Measurements from ENCODE around the gene SMIM41.

Gene SMIM41

GRCh38 chr12:52142431-52142830 is 62.9 kb downstream of the SMIM41 start:
- TF ChIP-seq EZH2phosphoT487 (IDR thresholded peaks at IDR 0.05; ENCODE audit: borderline replicate concordance, low read length) (no peak), CTCF (IDR thresholded peaks at IDR 0.05; ENCODE audit: low read depth, low read length, poor library complexity, severe bottlenecking) (no peak)
- H3K4me1 ChIP-seq (ENCODE audit: control insufficient read depth, low read length), result no peaks in the 10 kb centered on the region
- no peaks in the 10 kb centered on the region for H4K20me1 ChIP-seq (ENCODE audit: control insufficient read depth, insufficient read depth, low read depth, low read length)
- H3F3A ChIP-seq (ENCODE audit: control insufficient read depth, insufficient read depth), result no peaks in the 10 kb centered on the region
- no peaks in the 10 kb centered on the region for H3K79me2 ChIP-seq (ENCODE audit: control insufficient read depth, low read length)
- no peaks in the 10 kb centered on the region for H3K9me2 ChIP-seq (replicated peaks; ENCODE audit: control insufficient read depth, low read length)
- no peaks in the 10 kb centered on the region for H3K9me3 ChIP-seq (ENCODE audit: control insufficient read depth, insufficient read depth, low read length)
- no peaks in the 10 kb centered on the region; the same call in 1 of the 2 replicates for H3K27me3 ChIP-seq (ENCODE audit: control insufficient read depth, low read length)
- no peaks in the 10 kb centered on the region for H3K36me3 ChIP-seq (ENCODE audit: control insufficient read depth, low read length)
- H3K4me3 ChIP-seq (ENCODE audit: low read length), result no peak overlapping the region
- no peak overlapping the region for H3K27ac ChIP-seq (ENCODE audit: low read depth, low read length)
- no peak overlapping the region for H3K4me2 ChIP-seq (ENCODE audit: low read length)

GRCh38 chr12:52144512-52145227 is 65.2 kb downstream of the SMIM41 start:
- H3K79me2 ChIP-seq (ENCODE audit: control insufficient read depth, low read length), result no peaks in the 10 kb centered on the region; the same call in 1 of the 2 replicates
- no peaks in the 10 kb centered on the region for H3K4me1 ChIP-seq (ENCODE audit: control insufficient read depth, low read length)
- no peaks in the 10 kb centered on the region for H3K9me3 ChIP-seq (ENCODE audit: control insufficient read depth, insufficient read depth, low read length)
- H3K9me2 ChIP-seq (replicated peaks; ENCODE audit: control insufficient read depth, low read length), result no peaks in the 10 kb centered on the region
- no peak overlapping the region for H3K27ac ChIP-seq (ENCODE audit: low read depth, low read length)
- no peak overlapping the region for H3K4me2 ChIP-seq (ENCODE audit: low read length)
- H3F3A ChIP-seq (ENCODE audit: control insufficient read depth, insufficient read depth), result no peaks in the 10 kb centered on the region
- H3K4me3 ChIP-seq (ENCODE audit: low read length), result no peak overlapping the region
- TF ChIP-seq EZH2phosphoT487 (IDR thresholded peaks at IDR 0.05; ENCODE audit: borderline replicate concordance, low read length) (no peak), CTCF (IDR thresholded peaks at IDR 0.05; ENCODE audit: low read depth, low read length, poor library complexity, severe bottlenecking) (no peak)
- H3K36me3 ChIP-seq (ENCODE audit: control insufficient read depth, low read length), result no peaks in the 10 kb centered on the region
- H4K20me1 ChIP-seq (ENCODE audit: control insufficient read depth, insufficient read depth, low read depth, low read length), result no peaks in the 10 kb centered on the region
- H3K27me3 ChIP-seq (ENCODE audit: control insufficient read depth, low read length), result no peaks in the 10 kb centered on the region

- Histone ChIP-seq H3K27ac (ENCODE audit: low read depth, low read length) (no peak overlapping the region), H3K4me2 (ENCODE audit: low read length) (no peak overlapping the region), H3K79me2 (ENCODE audit: control insufficient read depth, low read length) (no peaks in the 10 kb centered on the region; the same call in 1 of the 2 replicates), H3K4me1 (ENCODE audit: control insufficient read depth, low read length) (no peaks in the 10 kb centered on the region), H3K36me3 (ENCODE audit: control insufficient read depth, low read length) (no peaks in the 10 kb centered on the region), H3K9me2 (replicated peaks; ENCODE audit: control insufficient read depth, low read length) (no peaks in the 10 kb centered on the region), H3K4me3 (ENCODE audit: low read length) (no peak overlapping the region), H4K20me1 (ENCODE audit: control insufficient read depth, insufficient read depth, low read depth, low read length) (no peaks in the 10 kb centered on the region), H3F3A (ENCODE audit: control insufficient read depth, insufficient read depth) (no peaks in the 10 kb centered on the region), H3K9me3 (ENCODE audit: control insufficient read depth, insufficient read depth, low read length) (no peaks in the 10 kb centered on the region), H3K27me3 (ENCODE audit: control insufficient read depth, low read length) (no peaks in the 10 kb centered on the region)
- TF ChIP-seq EZH2phosphoT487 (IDR thresholded peaks at IDR 0.05; ENCODE audit: borderline replicate concordance, low read length), result no peak
- no peak for TF ChIP-seq CTCF (IDR thresholded peaks at IDR 0.05; ENCODE audit: low read depth, low read length, poor library complexity, severe bottlenecking)
Observed at GRCh38 chr12:52145228-52146088, 66.0 kb downstream of the SMIM41 start.

Measured in DOHH2 (cell line).